Measurements from ENCODE around the gene SPATA3. TPM values are rescaled to one million over a fixed set of nuclear protein-coding genes. Genes with fewer than 3 reads are reported as not detected.

The SPATA3 gene
- polyA plus RNA-seq, 3 donors, result not detected

DNA sequence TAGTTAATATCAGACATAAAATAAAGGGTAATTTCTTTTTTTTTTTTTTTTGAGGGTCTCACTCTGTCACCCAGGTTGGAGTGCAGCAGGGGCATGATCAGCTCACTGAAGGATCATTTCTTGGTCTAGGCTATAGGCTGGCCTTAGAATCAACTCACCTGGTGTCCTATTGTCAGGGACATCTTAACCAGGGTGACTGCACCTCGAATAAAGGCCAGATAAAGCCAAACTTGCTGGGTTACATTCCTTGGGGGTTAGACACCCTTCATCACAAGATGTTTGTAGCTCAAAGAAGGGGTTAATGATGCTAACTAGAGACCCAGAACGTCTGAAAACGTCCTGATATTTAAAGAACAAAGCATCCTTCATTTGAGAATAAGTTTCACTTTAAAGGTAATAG lies 17.9 kb downstream of the SPATA3 start:
- Mint-ChIP-seq H3K9me3 (no peaks in the 10 kb centered on the region), H3K36me3 (no peaks in the 10 kb centered on the region), H3K4me3 (no peak overlapping the region), H3K27me3 (ENCODE audit: low read depth in 3 of 3) (peaks cover 7 to 16% (median 12%) of the 10 kb centered on the region in 3 donors), H3K4me1 (peaks cover 9% of the 10 kb centered on the region), H3K27ac (no peak overlapping the region)
- H3K9me3 ChIP-seq (replicated peaks in 1 of 2; ENCODE audit: control insufficient read depth in 1 of 2, insufficient read depth in 1 of 2, low read length in 2 of 2), result no peaks in the 10 kb centered on the region
- no peak overlapping the region for H3K9ac ChIP-seq (ENCODE audit: insufficient read depth, low read length, poor library complexity, severe bottlenecking)
- H3K27me3 ChIP-seq (ENCODE audit: control insufficient read depth in 2 of 2, insufficient read depth in 2 of 2, low read length in 2 of 2), result no peaks in the 10 kb centered on the region
- peaks cover 0 to 11% of the 10 kb centered on the region in 2 donors for H3K4me1 ChIP-seq (ENCODE audit: control insufficient read depth in 1 of 2, insufficient read depth in 2 of 2, low read length in 2 of 2)
- H2AFZ ChIP-seq (ENCODE audit: insufficient read depth, low read depth, low read length, poor library complexity, severe bottlenecking), result no peak overlapping the region
- TF ChIP-seq, protein P1, sequence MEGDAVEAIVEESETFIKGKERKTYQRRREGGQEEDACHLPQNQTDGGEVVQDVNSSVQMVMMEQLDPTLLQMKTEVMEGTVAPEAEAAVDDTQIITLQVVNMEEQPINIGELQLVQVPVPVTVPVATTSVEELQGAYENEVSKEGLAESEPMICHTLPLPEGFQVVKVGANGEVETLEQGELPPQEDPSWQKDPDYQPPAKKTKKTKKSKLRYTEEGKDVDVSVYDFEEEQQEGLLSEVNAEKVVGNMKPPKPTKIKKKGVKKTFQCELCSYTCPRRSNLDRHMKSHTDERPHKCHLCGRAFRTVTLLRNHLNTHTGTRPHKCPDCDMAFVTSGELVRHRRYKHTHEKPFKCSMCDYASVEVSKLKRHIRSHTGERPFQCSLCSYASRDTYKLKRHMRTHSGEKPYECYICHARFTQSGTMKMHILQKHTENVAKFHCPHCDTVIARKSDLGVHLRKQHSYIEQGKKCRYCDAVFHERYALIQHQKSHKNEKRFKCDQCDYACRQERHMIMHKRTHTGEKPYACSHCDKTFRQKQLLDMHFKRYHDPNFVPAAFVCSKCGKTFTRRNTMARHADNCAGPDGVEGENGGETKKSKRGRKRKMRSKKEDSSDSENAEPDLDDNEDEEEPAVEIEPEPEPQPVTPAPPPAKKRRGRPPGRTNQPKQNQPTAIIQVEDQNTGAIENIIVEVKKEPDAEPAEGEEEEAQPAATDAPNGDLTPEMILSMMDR (IDR thresholded peaks at IDR 0.05), result no peak
- H3K36me3 ChIP-seq (replicated peaks in 1 of 2; ENCODE audit: control insufficient read depth in 1 of 2, insufficient read depth in 2 of 2, low read length in 2 of 2), result no peaks in the 10 kb centered on the region
- DNase-seq, result no peak
- H3K4me3 ChIP-seq (replicated peaks in 1 of 3; ENCODE audit: low read depth in 2 of 3, low read length in 3 of 3), result no peak overlapping the region
- H3K79me2 ChIP-seq (ENCODE audit: insufficient read depth, low read length), result no peaks in the 10 kb centered on the region
- intact Hi-C loops (cut with micrococcal nuclease), result no loop called here
- no CpG with 5 or more reads among the region's 3 CpGs for WGBS (ENCODE audit: insufficient coverage)
- H3K27ac ChIP-seq (ENCODE audit: low read depth in 1 of 2, low read length in 2 of 2), result no peak overlapping the region
- H4K20me1 ChIP-seq (ENCODE audit: insufficient read depth, low read length), result no peaks in the 10 kb centered on the region
- no peak overlapping the region for H3K4me2 ChIP-seq (replicated peaks; ENCODE audit: extremely low read depth, low read length, poor library complexity, severe bottlenecking)

DNA sequence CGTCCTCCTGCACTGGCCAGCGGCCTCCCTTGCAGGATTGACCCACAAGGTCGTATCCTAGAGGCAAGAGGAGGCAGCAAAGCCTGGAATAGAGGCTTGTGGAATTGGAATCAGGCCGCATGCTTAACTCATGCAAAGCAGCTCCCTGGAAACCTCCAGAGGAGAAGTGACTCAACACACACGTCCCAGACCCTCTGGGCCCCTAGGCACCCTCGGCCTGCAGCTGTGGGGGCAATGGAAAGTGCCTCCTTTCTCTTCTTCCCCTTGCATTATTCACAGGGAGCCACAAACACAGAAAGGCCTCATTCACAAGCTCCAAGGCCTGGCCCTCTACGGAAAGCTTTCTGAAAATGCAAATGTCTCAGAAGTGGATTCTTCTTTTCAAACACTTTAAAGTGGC lies 19.6 kb downstream of the SPATA3 start:
- no peak overlapping the region for H3K4me3 Mint-ChIP-seq
- H3K4me1 Mint-ChIP-seq, result peaks cover 9% of the 10 kb centered on the region
- H3K9me3 Mint-ChIP-seq, result no peaks in the 10 kb centered on the region
- Histone ChIP-seq H3K9ac (ENCODE audit: insufficient read depth, low read length, poor library complexity, severe bottlenecking) (no peak overlapping the region), H3K79me2 (ENCODE audit: insufficient read depth, low read length) (no peaks in the 10 kb centered on the region), H3K4me3 (replicated peaks in 1 of 3; ENCODE audit: low read depth in 2 of 3, low read length in 3 of 3) (no peak overlapping the region), H3K36me3 (replicated peaks in 1 of 2; ENCODE audit: control insufficient read depth in 1 of 2, insufficient read depth in 2 of 2, low read length in 2 of 2) (no peaks in the 10 kb centered on the region), H3K4me1 (ENCODE audit: control insufficient read depth in 1 of 2, insufficient read depth in 2 of 2, low read length in 2 of 2) (peaks cover 0 to 11% of the 10 kb centered on the region in 2 donors), H3K27me3 (ENCODE audit: control insufficient read depth in 2 of 2, insufficient read depth in 2 of 2, low read length in 2 of 2) (no peaks in the 10 kb centered on the region), H2AFZ (ENCODE audit: insufficient read depth, low read depth, low read length, poor library complexity, severe bottlenecking) (no peak overlapping the region), H3K4me2 (replicated peaks; ENCODE audit: extremely low read depth, low read length, poor library complexity, severe bottlenecking) (no peak overlapping the region), H3K9me3 (replicated peaks in 1 of 2; ENCODE audit: control insufficient read depth in 1 of 2, insufficient read depth in 1 of 2, low read length in 2 of 2) (no peaks in the 10 kb centered on the region), H4K20me1 (ENCODE audit: insufficient read depth, low read length) (no peaks in the 10 kb centered on the region), H3K27ac (ENCODE audit: low read depth in 1 of 2, low read length in 2 of 2) (no peak overlapping the region)
- H3K36me3 Mint-ChIP-seq, result no peaks in the 10 kb centered on the region
- 66% methylated on average over 7 of the region's 7 CpGs for WGBS (ENCODE audit: insufficient coverage)
- H3K27ac Mint-ChIP-seq, result no peak overlapping the region
- TF ChIP-seq, protein P1 (IDR thresholded peaks at IDR 0.05), result no peak
- DNase-seq, result no peak
- intact Hi-C loops (cut with micrococcal nuclease), result no loop called here
- H3K27me3 Mint-ChIP-seq (ENCODE audit: low read depth in 3 of 3), result peaks cover 6 to 19% (median 13%) of the 10 kb centered on the region in 3 donors

All from CD14-positive monocyte (primary cell).